RWPE1 (cell line): ENCODE measurements around the gene STAG3.
A peak's percentile ranks its signal among the peaks of the same experiment; 100 is the strongest.

Source experiments
- CTCF ChIA-PET: fragments of 350-600 bp; sonication (Branson Sonifier 250); formaldehyde crosslinking; extraction: SDS; loops from one replicate; lab custom pipeline; 2021; lab: Yijun Ruan, JAX
- POLR2A ChIA-PET: fragments of 400-600 bp; formaldehyde crosslinking; extraction: SDS; loops from one replicate; lab custom pipeline; 2020; ENCODE audit warnings: antibody characterized with exemption; ENCODE audit not compliant: low non-redundant PET; lab: Yijun Ruan, JAX
- DNase-seq: peaks from one replicate; pipeline ENCODE4 v3.0.0; 2012; ENCODE audit warnings: low spot score
- H3K27ac ChIP-seq: fragments of 450-650 bp; 2 replicates; pipeline ENCODE4 v1.5.1; 2017
- CTCF ChIP-seq: fragments of 450-650 bp; conservative IDR thresholded peaks from 2 replicates; pipeline ENCODE4 v1.5.1; 2017; ENCODE audit warnings: low read depth, mild to moderate bottlenecking

The STAG3 gene

GRCh38 chr7:100148559-100149328 is 29.0 kb upstream of the STAG3 start, which contains the start of gene LAMTOR4:
Gene LAMTOR4 (plus strand): TSS chr7:100148918. CDS start chr7:100148973, 55 bp downstream.
- ChIA-PET POLR2A (interaction anchor here (0.5 to 1.6 kb wide), 7 partner anchors 9 to 46 kb away, joined by 3 to 10 read pairs (median 3); partner anchors contain the start of genes GPC2 and STAG3), CTCF (interaction anchor here (0.6 kb wide), 1 partner anchor 20 kb away, joined by 4 read pairs; no protein-coding TSS in a partner anchor)
- peak within 1 kb of the TSS; percentile 78 for H3K27ac ChIP-seq
- DNase-seq = peak; percentile 99
- TF ChIP-seq CTCF = no peak

- H3K27ac ChIP-seq = no peak overlapping the region
- ChIA-PET CTCF (no interaction called here), POLR2A (no interaction called here)
- no peak for TF ChIP-seq CTCF
- no peak for DNase-seq
These were observed 25.3 kb upstream of the STAG3 start for GRCh38 chr7:100152404-100152803.

GRCh38 chr7:100152937-100153666 is 24.6 kb upstream of the STAG3 start:
- no peak for DNase-seq
- CTCF ChIA-PET = no interaction called here
- H3K27ac ChIP-seq = peak overlapping the region; percentile 93
- TF ChIP-seq CTCF = no peak
- POLR2A ChIA-PET = no interaction called here

- POLR2A ChIA-PET = interaction anchor here (1.4 kb wide), 1 partner anchor 274 kb away, joined by 4 read pairs; the partner anchor contains the start of gene ZCWPW1
- no peak for TF ChIP-seq CTCF
- peak overlapping the region; percentile 93 for H3K27ac ChIP-seq
- CTCF ChIA-PET = interaction anchor here (0.8 kb wide), 1 partner anchor 21 kb away, joined by 3 read pairs; no protein-coding TSS in a partner anchor
- DNase-seq = no peak
These were observed 23.8 kb upstream of the STAG3 start for GRCh38 chr7:100153708-100154535.

GRCh38 chr7:100154651-100155491 is 22.8 kb upstream of the STAG3 start:
- no peak for TF ChIP-seq CTCF
- H3K27ac ChIP-seq = peak overlapping the region; percentile 93
- no peak for DNase-seq
- ChIA-PET CTCF (interaction anchor here (0.6 to 1.1 kb wide), 4 partner anchors 22 to 989 kb away, joined by 3 to 7 read pairs (median 3); no protein-coding TSS in a partner anchor), POLR2A (interaction anchor here (0.6 to 1.4 kb wide), 2 partner anchors 62 to 273 kb away, joined by 3 to 4 read pairs; partner anchors contain the start of gene ZCWPW1)
